DND-41 (cell line): ENCODE results near the gene SMTNL1.

Experiments used
- ATAC-seq: fragments of 200-7000 bp; cut with Tn5 transposase; 3 replicates; pipeline ENCODE4 v1.9.1; 2021; ENCODE audit warnings: low read depth; ENCODE audit not compliant: insufficient read depth
- DNase-seq: peaks from one replicate; pipeline ENCODE4 v3.0.0-alpha.2; 2020
- H2AFZ ChIP-seq: 2 replicates; pipeline ENCODE4 v1.6.0; 2012; ENCODE audit warnings: low read depth, low read length
- H3K27ac ChIP-seq: 2 replicates; pipeline ENCODE4 v1.5.1; 2012; ENCODE audit warnings: low read length, inconsistent platforms
- H3K27me3 ChIP-seq: fragments of 200-600 bp; sonication (generic); 2 replicates; pipeline ENCODE4 v1.6.0; 2012; ENCODE audit warnings: low read length, mild to moderate bottlenecking, inconsistent platforms; ENCODE audit not compliant: insufficient read depth, poor library complexity
- H3K36me3 ChIP-seq: 2 replicates; pipeline ENCODE4 v1.5.1; 2012; ENCODE audit warnings: low read length, inconsistent platforms; ENCODE audit not compliant: insufficient read depth
- H3K4me1 ChIP-seq: 2 replicates; pipeline ENCODE4 v1.5.1; 2012; ENCODE audit warnings: mild to moderate bottlenecking, low read length; ENCODE audit not compliant: insufficient read depth
- H3K4me2 ChIP-seq: 2 replicates; pipeline ENCODE4 v1.6.0; 2012; ENCODE audit warnings: mild to moderate bottlenecking, moderate library complexity, low read length, inconsistent platforms; ENCODE audit not compliant: insufficient read depth
- H3K4me3 ChIP-seq, 2 experiments: fragments of 200-600 bp in 1 of 2; shearing (Covaris generic) in 1 of 2; 2 replicates each; pipeline ENCODE4 v1.5.1; 2012 to 2016; ENCODE audit warnings: inconsistent platforms in 2 of 2, low read length in 2 of 2, mild to moderate bottlenecking in 2 of 2, low read depth in 1 of 2, moderate library complexity in 1 of 2
- H3K79me2 ChIP-seq: 2 replicates; pipeline ENCODE4 v1.6.0; 2012; ENCODE audit warnings: low read length, inconsistent platforms; ENCODE audit not compliant: insufficient read depth
- H3K9ac ChIP-seq: 2 replicates; pipeline ENCODE4 v1.6.0; 2012; ENCODE audit warnings: low read depth, mild to moderate bottlenecking, inconsistent platforms, low read length, moderate library complexity
- H3K9me3 ChIP-seq: 2 replicates; pipeline ENCODE4 v1.5.1; 2012; ENCODE audit warnings: low read length, moderate library complexity, mild to moderate bottlenecking, inconsistent platforms; ENCODE audit not compliant: insufficient read depth, severe bottlenecking
- H4K20me1 ChIP-seq: 2 replicates; pipeline ENCODE4 v1.6.0; 2012; ENCODE audit warnings: low read length; ENCODE audit not compliant: insufficient read depth
- EZH2 ChIP-seq: IDR thresholded peaks from 3 replicates; pipeline ENCODE4 v1.6.1; 2012; ENCODE audit warnings: borderline replicate concordance, low read depth, mild to moderate bottlenecking, moderate library complexity, low read length, inconsistent platforms; ENCODE audit not compliant: severe bottlenecking
- TF ChIP-seq, protein P1 (sequence below): IDR thresholded peaks from 2 replicates; pipeline ENCODE4 v1.5.1; 2012; ENCODE audit warnings: borderline replicate concordance, low read length, moderate library complexity, mild to moderate bottlenecking; ENCODE audit not compliant: poor library complexity, severe bottlenecking; ENCODE audit errors: extremely low read depth

SMTNL1 gene

DNA sequence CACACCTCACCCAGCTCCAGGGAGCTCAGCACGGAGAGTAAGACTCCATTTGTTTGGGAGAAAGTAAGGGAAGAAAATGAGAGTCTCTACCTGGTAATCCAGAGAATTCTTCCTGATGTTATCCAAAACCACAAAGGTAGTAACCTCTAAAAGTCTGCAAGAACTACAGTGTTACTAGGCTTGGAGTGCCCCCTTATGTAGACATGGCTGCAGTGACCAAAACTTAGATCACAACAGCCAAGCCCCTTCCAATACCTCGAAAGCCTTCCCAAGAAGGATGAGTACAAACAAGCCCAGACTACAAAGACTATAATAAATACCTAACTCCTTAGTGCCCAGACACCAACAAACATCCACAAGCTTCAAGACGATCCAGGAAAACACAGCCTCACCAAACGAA, 25.2 kb downstream of the SMTNL1 start:
- H4K20me1 ChIP-seq, result peaks cover 20% of the 10 kb centered on the region
- no peak overlapping the region for H3K4me3 ChIP-seq
- H3K27ac ChIP-seq, result 0 out of 2 replicates have a peak overlapping the region, but pooled peaks have one; percentile 7
- 0 out of 2 replicates have a peak overlapping the region, but pooled peaks have one; percentile 7 for H3K9ac ChIP-seq
- H3K4me1 ChIP-seq, result peaks cover 24% of the 10 kb centered on the region
- ATAC-seq (no peak), DNase-seq (no peak)
- no peak overlapping the region for H3K4me2 ChIP-seq
- no peak overlapping the region for H2AFZ ChIP-seq
- no peak for TF ChIP-seq EZH2
- TF ChIP-seq, protein P1, sequence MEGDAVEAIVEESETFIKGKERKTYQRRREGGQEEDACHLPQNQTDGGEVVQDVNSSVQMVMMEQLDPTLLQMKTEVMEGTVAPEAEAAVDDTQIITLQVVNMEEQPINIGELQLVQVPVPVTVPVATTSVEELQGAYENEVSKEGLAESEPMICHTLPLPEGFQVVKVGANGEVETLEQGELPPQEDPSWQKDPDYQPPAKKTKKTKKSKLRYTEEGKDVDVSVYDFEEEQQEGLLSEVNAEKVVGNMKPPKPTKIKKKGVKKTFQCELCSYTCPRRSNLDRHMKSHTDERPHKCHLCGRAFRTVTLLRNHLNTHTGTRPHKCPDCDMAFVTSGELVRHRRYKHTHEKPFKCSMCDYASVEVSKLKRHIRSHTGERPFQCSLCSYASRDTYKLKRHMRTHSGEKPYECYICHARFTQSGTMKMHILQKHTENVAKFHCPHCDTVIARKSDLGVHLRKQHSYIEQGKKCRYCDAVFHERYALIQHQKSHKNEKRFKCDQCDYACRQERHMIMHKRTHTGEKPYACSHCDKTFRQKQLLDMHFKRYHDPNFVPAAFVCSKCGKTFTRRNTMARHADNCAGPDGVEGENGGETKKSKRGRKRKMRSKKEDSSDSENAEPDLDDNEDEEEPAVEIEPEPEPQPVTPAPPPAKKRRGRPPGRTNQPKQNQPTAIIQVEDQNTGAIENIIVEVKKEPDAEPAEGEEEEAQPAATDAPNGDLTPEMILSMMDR, result no peak
- no peaks in the 10 kb centered on the region for H3K9me3 ChIP-seq
- H3K27me3 ChIP-seq, result no peaks in the 10 kb centered on the region
- H3K79me2 ChIP-seq, result peaks cover 83% of the 10 kb centered on the region
- H3K36me3 ChIP-seq, result peaks cover 48% of the 10 kb centered on the region

DNA sequence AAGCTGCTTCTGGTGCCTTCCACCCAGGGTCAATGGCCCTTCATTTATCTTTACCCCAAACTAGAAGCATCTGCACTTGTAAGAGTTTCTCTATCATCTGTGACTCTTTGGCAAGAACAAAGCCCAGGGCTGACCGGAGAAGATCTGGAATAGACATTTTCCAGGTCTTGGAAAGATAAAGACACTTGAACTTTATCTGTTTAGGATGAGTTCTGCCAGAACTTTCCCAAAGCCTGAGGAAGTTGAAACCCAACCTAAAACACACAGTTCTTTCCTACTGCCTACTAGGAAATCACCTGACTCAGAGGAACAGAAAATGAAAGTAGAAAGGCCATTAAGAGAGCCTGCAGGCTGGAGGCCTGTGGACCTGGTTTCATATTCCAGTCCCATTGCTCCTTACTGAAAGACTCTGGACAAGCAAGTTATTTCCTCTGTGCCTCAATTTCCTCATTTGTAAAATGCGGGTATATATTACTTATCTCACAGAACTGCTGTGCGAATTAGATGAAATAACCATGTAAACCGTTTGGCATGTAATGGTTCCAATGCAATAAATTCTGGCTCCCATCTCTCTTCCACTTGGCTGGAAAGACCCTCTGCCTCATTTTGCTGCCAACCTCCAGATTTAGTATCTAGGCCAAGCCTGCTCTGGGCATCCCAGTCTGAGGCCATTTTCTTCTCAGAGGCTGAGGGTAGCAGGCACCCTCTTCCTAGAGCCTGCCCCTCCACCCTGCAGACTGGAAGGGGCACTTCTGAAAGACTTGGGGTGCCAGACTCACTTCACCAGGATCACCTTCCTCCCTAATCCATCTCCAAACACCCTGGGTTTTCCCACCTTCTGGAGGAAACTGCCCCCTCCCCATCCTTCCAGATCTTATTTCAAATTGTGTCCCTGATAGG, 28.9 kb downstream of the SMTNL1 start:
- no peaks in the 10 kb centered on the region for H3K9me3 ChIP-seq
- peak overlapping the region; percentile 95 for H3K4me2 ChIP-seq
- DNase-seq (peak; percentile 55), ATAC-seq (peak; percentile 63)
- H2AFZ ChIP-seq, result peak overlapping the region; percentile 68
- peaks cover 19% of the 10 kb centered on the region for H3K36me3 ChIP-seq
- peak overlapping the region; percentile 89 for H3K9ac ChIP-seq
- peak overlapping the region; percentile 80 to 82 for H3K4me3 ChIP-seq
- TF ChIP-seq, protein P1, result no peak
- TF ChIP-seq EZH2, result no peak
- H3K27ac ChIP-seq, result peak overlapping the region; percentile 93
- no peaks in the 10 kb centered on the region for H3K27me3 ChIP-seq
- H4K20me1 ChIP-seq, result peaks cover 13% of the 10 kb centered on the region
- H3K4me1 ChIP-seq, result peaks cover 49% of the 10 kb centered on the region
- peaks cover 67% of the 10 kb centered on the region for H3K79me2 ChIP-seq

DNA sequence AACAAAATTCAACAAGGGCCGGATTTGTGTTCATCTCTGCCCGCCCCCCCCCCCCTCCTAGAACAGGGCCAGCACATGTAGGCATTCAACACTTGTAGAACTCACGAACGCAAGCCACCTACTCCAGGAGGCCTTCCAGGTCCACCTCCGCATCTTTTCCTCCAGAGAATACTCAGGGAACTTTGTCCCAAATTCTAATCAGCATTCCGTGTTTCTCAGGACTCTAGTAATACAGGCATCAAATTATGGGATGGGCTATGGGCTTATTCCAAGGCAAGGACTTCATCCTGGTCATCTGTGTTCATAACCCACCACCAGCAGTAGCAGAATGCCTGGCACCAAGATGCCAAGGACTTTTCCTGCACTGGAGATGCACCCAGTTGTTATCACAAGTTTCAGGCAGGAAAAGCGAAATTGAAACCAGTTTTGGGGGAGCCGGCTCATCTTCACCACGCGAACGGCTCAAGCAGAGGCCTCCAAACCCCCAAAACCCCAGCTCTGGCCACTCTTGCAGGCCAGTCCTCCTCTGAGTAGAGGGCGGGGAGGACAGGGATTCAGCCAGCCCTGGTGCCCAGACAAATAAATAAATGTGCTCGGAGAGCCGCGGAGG, 29.6 kb downstream of the SMTNL1 start:
- Histone ChIP-seq H3K4me1 (peaks cover 57% of the 10 kb centered on the region), H3K27me3 (no peaks in the 10 kb centered on the region), H2AFZ (peak overlapping the region; percentile 74), H3K36me3 (peaks cover 12% of the 10 kb centered on the region), H3K4me2 (peak overlapping the region; percentile 95), H3K4me3 (peak overlapping the region; percentile 80 to 82), H3K9me3 (no peaks in the 10 kb centered on the region), H4K20me1 (peaks cover 6% of the 10 kb centered on the region), H3K27ac (peak overlapping the region; percentile 93), H3K9ac (peak overlapping the region; percentile 89), H3K79me2 (peaks cover 59% of the 10 kb centered on the region)
- ATAC-seq (peak; percentile 8), DNase-seq (peak; percentile 53)
- TF ChIP-seq, protein P1, result peak; percentile 13
- TF ChIP-seq EZH2, result no peak
